ENCODE data around the gene ACSF2. TPM values are rescaled to one million over a fixed set of nuclear protein-coding genes. Genes with fewer than 3 reads are reported as not detected.

Gene ACSF2
- polyA plus RNA-seq, 5 donors: 95.0 to 131 (median 114) TPM

- DNase-seq: no peak
Observed at GRCh38 chr17:50495918-50496317, 69.9 kb downstream of the ACSF2 start.

DNA sequence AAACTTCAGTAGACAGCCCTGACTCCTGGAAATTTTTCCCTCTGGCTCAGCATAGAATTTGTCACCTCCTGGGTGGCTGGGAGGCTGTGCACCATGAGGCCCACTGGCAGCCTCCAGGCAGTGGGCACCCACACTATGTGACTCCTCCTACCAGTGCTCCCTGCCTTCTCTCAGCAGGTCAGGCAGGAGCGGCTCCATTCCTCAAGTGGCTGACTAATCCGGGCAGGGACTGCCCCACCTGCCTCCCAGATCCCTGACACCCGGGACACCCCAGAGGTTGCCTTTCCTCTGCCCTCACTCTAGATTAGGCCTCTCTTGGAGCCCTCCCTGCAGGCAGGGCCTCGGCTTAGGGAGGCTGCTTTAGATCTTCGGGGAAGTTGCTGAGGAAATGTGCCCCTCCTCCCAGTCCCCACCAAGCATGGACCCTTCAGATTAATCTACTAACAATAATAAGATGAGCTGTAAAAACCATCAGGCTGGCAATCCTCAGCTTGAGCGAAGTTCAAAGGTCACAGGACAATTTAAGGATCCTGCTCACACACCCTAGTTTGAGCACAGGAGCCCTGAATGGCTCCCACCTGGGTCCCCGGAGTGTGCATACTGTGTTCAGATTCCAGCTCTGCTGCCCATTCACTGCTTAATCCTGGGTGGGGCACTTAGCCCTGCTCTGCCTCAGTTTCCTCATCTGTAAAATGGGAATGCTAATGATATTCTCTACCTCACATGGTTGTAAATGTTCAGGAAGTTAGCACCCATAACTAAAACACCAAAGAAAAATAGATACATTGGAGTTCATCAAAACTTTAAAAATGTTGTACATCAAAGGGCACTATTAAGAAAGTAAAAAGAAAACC, 72.2 kb downstream of the ACSF2 start:
- no peak for DNase-seq

DNA sequence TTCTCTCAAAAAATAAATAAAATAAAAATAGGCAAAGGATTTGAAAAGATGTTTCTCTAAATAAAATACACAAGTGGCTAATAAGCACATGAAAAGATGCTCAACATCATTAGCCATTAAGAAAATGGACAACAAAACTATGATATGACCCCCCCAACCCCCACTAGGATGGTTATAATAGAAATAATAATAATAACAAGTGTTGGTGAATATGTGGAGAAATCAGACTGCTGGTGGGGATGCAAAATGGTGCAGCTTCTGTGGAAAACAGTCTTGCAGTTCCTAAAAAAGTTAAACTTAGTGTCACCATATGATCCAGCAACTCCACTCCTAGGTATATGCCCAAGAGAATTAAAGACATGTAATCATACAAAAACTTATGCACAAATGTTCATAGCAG, 73.3 kb downstream of the ACSF2 start:
- DNase-seq: no peak

- DNase-seq: no peak
Observed at GRCh38 chr17:50499721-50500120, 73.7 kb downstream of the ACSF2 start.

GRCh38 chr17:50501054-50501453, 75.0 kb downstream of the ACSF2 start:
- no peak for DNase-seq

DNA sequence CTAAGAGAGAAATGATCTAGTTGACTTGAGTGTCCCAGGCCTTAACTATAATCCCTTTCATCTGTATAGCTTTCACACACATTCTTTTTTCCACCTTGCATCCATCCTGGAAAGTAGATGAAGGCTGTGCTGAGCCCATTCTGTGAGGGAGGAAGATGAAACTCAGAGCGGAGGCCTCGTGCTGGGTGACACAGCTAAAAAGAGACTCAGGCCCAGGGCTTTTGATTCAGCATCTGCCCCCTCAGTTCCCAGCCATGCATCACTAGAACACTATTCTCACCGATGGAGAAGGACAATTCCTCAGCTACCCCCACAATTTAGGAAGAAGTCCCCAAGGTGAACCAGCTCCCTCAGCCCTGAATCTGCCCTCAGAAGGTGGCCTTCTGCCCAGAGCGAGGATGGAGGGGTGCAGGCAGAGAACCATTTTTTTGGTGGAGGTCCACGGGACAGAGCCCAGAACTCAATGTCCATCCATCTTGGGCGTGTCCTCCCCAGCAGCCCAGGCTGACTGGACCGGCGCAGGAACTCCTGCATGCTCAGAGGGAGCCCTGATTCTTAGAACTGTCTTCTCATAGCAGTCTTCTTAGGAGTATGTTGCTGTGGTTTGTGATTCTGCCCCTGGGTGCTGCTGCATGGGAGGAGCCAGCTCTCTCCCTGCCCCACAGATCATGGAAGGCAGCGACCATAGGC, 76.4 kb downstream of the ACSF2 start:
- no peak for DNase-seq

GRCh38 chr17:50505591-50506130, 79.6 kb downstream of the ACSF2 start:
- no peak for DNase-seq

DNA sequence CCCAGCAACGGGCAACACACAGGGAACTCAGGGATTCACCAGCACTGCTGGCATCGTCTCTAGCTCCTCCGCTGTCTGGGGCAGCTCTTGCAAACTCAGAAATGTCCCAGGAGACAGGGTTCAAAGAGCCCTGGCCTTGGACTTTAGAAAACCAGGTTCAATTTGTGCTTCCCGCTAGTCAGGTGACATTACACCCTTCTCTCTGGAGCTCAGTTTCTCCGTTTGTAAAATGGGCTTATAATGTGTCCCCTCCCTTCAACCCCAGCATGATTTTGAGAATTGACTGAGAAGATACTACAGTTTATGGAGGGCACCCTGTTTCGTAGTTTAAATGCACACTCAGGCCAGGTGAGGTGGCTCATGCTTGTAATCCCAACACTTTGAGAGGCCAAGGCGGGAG, 80.3 kb downstream of the ACSF2 start:
- DNase-seq: no peak

DNA sequence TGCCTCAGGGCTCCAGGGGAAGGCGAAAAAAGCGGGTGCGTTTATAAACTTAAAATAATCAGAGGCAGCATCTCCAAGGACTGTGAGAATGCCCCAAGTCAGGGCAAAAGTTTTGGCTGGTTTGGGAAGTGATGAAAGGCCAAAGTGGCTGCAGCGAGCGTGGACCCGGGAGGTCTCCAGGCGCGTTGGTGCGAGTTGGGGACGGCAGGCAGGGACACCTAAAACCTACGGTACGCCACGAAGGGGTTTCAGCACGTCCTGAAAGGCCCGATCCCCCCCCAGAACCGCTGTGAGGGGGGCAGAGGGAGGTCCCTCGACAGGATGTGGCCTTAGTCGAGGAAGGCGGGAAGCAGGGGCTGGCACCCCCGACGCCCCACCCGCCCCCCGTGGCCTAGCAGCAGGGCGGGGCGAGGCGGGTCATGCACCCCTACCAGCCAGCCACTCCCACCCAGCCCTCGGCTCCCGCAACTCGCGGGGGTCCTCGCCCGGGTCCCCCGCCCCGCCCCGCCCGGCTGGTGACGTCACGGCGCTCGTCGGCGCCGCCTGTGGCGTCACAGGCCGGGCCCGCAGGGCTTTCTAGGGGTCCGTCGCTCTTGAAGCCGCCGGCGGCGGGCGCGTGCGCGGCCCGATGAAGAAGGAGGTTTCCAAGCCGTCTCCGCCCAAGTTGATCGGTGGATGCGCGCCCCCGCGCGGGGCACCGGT, 82.0 kb downstream of the ACSF2 start, which contains the start of gene MYCBPAP:
TSS of gene MYCBPAP (plus strand) at position 569 of the 702 bp plus-strand sequence. CDS start 236 bp downstream, outside the sequence.
- peak; percentile 86 to 88 for DNase-seq

DNA sequence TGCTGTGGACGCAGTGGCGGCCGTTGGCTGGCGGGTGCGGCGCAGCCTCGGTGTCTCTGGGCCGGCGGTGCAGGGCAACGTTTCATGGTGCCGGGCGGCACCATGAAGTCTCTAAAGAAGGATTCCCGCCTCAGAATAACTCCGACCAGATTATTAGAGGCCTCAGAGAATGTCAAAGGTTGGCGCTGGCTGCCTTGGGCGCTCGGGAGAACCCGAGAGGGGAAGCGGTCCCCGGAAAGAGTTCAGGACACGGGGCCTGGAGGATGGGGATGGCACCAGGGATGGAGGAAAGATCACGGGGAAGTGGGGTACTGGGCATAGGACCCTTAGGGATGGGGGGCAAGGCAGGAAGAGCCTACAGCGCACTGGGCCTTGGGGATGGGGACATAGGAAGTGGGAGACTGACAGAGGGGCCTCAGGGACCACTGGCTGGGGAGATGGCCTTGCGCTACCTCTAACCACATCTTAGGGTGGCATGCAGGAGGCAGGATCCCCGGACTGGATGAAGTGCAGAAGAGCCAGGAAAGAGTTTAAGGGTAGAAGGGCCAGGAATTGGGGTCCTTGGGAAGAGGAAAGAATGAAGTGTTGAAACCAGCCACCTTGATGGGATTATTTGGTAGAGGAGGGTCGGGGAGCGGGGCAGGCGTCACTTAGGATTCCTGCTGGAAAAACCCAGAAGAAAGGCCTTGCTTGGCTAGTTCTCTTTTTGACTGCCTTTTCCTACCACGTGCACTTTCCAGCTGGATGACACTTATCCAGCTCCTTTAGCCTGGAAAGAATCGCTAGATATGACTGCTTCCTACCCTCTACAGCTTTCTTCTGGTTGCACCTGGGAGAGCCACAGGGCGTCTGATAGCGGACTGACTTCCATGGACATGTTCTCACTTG, 82.8 kb downstream of the ACSF2 start:
- DNase-seq: no peak

GRCh38 chr17:50511058-50511457, 85.0 kb downstream of the ACSF2 start:
- DNase-seq: no peak

GRCh38 chr17:50513495-50513894, 87.5 kb downstream of the ACSF2 start:
- no peak for DNase-seq

GRCh38 chr17:50514388-50514787, 88.4 kb downstream of the ACSF2 start:
- DNase-seq: no peak

- no peak for DNase-seq
Observed at GRCh38 chr17:50514936-50515702, 89.1 kb downstream of the ACSF2 start.

DNA sequence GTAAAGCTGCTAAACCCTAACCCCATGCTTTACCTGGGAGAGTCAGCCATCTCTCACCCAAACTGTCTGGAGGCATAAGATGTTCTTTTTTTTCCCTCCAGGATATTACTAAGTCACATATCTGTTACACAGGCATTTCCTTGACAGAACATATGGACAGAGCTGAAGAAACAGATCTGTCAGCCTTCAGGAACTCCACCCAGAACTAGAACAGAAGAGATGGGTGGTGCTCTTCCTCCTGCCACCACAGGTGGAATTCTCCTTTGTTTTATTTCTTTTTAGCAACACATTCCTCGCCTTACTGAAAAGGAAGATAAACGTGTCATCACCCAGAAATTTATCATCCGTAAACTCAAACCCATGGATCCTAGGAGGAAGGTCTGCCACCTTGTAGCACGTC, 91.0 kb downstream of the ACSF2 start:
- DNase-seq: no peak

- DNase-seq: no peak
Observed at GRCh38 chr17:50517504-50518383, 91.7 kb downstream of the ACSF2 start.

- no peak for DNase-seq
Observed at GRCh38 chr17:50518384-50519023, 92.5 kb downstream of the ACSF2 start.

DNA sequence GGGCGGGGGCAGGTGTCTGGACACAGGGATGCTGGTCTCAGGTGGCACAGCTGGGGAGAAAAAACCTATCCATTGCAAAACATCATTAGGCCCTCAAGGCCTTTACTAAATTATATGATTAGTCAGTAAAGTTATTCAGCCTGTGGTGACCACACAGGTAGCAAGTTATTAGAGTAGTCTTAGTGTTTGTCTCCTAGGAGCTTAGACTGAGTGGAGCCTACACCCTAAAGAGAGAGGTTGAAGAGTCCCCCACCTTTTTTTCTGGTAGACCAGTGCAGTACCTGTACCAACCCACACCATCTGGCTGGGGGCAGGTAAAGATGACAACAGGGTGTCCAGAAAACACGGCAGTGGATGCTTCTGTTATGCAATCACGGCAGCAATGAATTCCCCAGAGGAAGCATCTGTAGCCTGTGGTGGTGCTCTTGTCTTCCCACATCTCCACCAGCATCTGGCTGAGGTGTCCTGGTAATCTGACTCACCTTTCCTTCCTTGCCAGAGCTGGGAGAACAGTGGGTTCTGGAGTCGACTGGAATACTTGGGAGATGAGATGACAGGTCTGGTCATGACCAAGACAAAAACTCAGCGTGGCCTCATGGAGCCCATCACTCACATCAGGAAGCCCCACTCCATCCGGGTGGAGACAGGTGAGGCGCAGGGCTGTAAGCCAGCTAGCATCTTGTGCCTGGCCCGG, 93.3 kb downstream of the ACSF2 start:
- no peak for DNase-seq
